SK-N-SH (cell line): ENCODE measurements around the gene UBE3B. TPM values are rescaled to one million over a fixed set of nuclear protein-coding genes. Genes with fewer than 3 reads are reported as not detected.

ENCODE experiments used
- CTCF ChIA-PET: fragments of 300-600, 350-600 bp; formaldehyde crosslinking; extraction: SDS; loops from one replicate; lab custom pipeline; 2021; lab: Yijun Ruan, JAX
- POLR2A ChIA-PET: fragments of 350-600 bp; sonication (Branson Sonifier 250); formaldehyde crosslinking; extraction: SDS; loops from one replicate; lab custom pipeline; 2020; ENCODE audit warnings: antibody characterized with exemption, inconsistent platforms; lab: Yijun Ruan, JAX
- DNase-seq: peaks from one replicate; pipeline ENCODE4 v3.0.0; 2012
- H2AFZ ChIP-seq: fragments of 200-600 bp; sonication (generic); 2 replicates; pipeline ENCODE4 v1.8.1; 2016; ENCODE audit warnings: antibody characterized with exemption, mild to moderate bottlenecking, low read depth
- H3F3A ChIP-seq: fragments of 200-600 bp; sonication (generic); replicated peaks from 2 replicates; pipeline ENCODE3; 2016; ENCODE audit warnings: antibody characterized with exemption, mild to moderate bottlenecking; ENCODE audit not compliant: insufficient read depth
- H3K27ac ChIP-seq, 2 experiments: fragments of 200-500 bp in 1 of 2; fragments of 200-600 bp in 1 of 2; sonication (Bioruptor generic) in 1 of 2; sonication (generic), shearing (Covaris generic) in 1 of 2; 2 replicates each; pipeline versions ENCODE4 v1.5.1 to v1.6.1; 2014 to 2016; ENCODE audit warnings: low read depth in 2 of 2, inconsistent platforms in 1 of 2, low read length in 1 of 2, mild to moderate bottlenecking in 1 of 2, mixed read lengths in 1 of 2
- H3K27me3 ChIP-seq: fragments of 200-600 bp; sonication (generic), shearing (Covaris generic); 2 replicates; pipeline ENCODE4 v1.6.1; 2016; ENCODE audit warnings: mixed run types; ENCODE audit not compliant: insufficient read depth
- H3K36me3 ChIP-seq, 2 experiments: fragments of 200-500 bp in 1 of 2; fragments of 200-600 bp in 1 of 2; sonication (Bioruptor generic) in 1 of 2; sonication (generic) in 1 of 2; replicated peaks in 1 of 2; 2 replicates each; pipeline versions ENCODE3 to v1.5.1; 2014 to 2016; ENCODE audit warnings: low read length in 1 of 2, mild to moderate bottlenecking in 1 of 2; ENCODE audit not compliant: insufficient read depth in 2 of 2, control insufficient read depth in 1 of 2
- H3K4me1 ChIP-seq, 2 experiments: fragments of 200-500 bp in 1 of 2; fragments of 200-600 bp in 1 of 2; sonication (Bioruptor generic) in 1 of 2; sonication (generic), shearing (Covaris generic) in 1 of 2; 2 replicates each; pipeline versions ENCODE4 v1.5.1 to v1.6.1; 2014 to 2016; ENCODE audit warnings: low read depth in 1 of 2, low read length in 1 of 2, mixed run types in 1 of 2; ENCODE audit not compliant: insufficient read depth in 2 of 2, control insufficient read depth in 1 of 2
- H3K4me2 ChIP-seq: fragments of 200-600 bp; sonication (generic), shearing (Covaris generic); 2 replicates; pipeline ENCODE4 v1.6.1; 2017; ENCODE audit warnings: mixed run types
- H3K4me3 ChIP-seq, 2 experiments: fragments of 200-500 bp in 1 of 2; fragments of 200-600 bp in 1 of 2; sonication (Bioruptor generic) in 1 of 2; sonication (generic), shearing (Covaris generic) in 1 of 2; 2 replicates each; pipeline versions ENCODE4 v1.5.1 to v1.8.1; 2014 to 2016; ENCODE audit warnings: low read depth in 2 of 2, inconsistent platforms in 1 of 2, low read length in 1 of 2, mild to moderate bottlenecking in 1 of 2, mixed read lengths in 1 of 2, moderate library complexity in 1 of 2
- H3K79me2 ChIP-seq: fragments of 200-600 bp; sonication (generic); 2 replicates; pipeline ENCODE4 v1.8.1; 2017; ENCODE audit warnings: mild to moderate bottlenecking; ENCODE audit not compliant: insufficient read depth
- H3K9ac ChIP-seq: fragments of 200-600 bp; sonication (generic); 2 replicates; pipeline ENCODE4 v1.6.1; 2017; ENCODE audit warnings: mixed run types
- H3K9me2 ChIP-seq: fragments of 200-600 bp; sonication (generic); 2 replicates; pipeline ENCODE4 v1.6.1; 2017; ENCODE audit warnings: mixed run types
- H3K9me3 ChIP-seq: fragments of 200-600 bp; sonication (generic); 2 replicates; pipeline ENCODE4 v1.6.1; 2017; ENCODE audit warnings: mixed run types, mild to moderate bottlenecking, moderate library complexity
- H4K20me1 ChIP-seq: fragments of 200-600 bp; sonication (generic); 2 replicates; pipeline ENCODE4 v1.6.1; 2017; ENCODE audit warnings: mild to moderate bottlenecking, mixed run types; ENCODE audit not compliant: insufficient read depth
- CTCF ChIP-seq: fragments of 200-600 bp; sonication (generic); IDR thresholded peaks from 2 replicates; pipeline ENCODE4 v1.6.1; 2017; ENCODE audit warnings: antibody characterized with exemption, mild to moderate bottlenecking, moderate library complexity
- EZH2phosphoT487 ChIP-seq: fragments of 200-600 bp; sonication (generic); IDR thresholded peaks from 2 replicates; pipeline ENCODE4 v1.6.1; 2017; ENCODE audit warnings: low read depth, mixed run types, mild to moderate bottlenecking, antibody characterized with exemption, moderate library complexity, borderline replicate concordance
- FOXJ3 ChIP-seq: sonication (generic); formaldehyde crosslinking; IDR thresholded peaks from 2 replicates; pipeline ENCODE4 v1.5.1; 2020; ENCODE audit warnings: mild to moderate bottlenecking, missing genetic modification reagents
- FOXM1 ChIP-seq: IDR thresholded peaks from 2 replicates; pipeline ENCODE4 v1.4.0; 2012; ENCODE audit warnings: low read depth, mild to moderate bottlenecking
- GABPA ChIP-seq: IDR thresholded peaks from 2 replicates; pipeline ENCODE4 v1.4.0; 2012; ENCODE audit warnings: low read depth, mild to moderate bottlenecking
- GATA2 ChIP-seq: sonication (generic); formaldehyde crosslinking; IDR thresholded peaks from 2 replicates; pipeline ENCODE4 v1.5.0; 2020; ENCODE audit warnings: mild to moderate bottlenecking, missing genetic modification reagents
- PBX3 ChIP-seq: IDR thresholded peaks from 2 replicates; pipeline ENCODE4; 2012
- RFX5 ChIP-seq: IDR thresholded peaks from 2 replicates; pipeline ENCODE4 v1.6.1; 2012; ENCODE audit warnings: mild to moderate bottlenecking, improper control_type of control experiment, low read length
- TAF1 ChIP-seq: IDR thresholded peaks from 2 replicates; pipeline ENCODE4 v1.6.1; 2012; ENCODE audit warnings: low read depth, mild to moderate bottlenecking, low read length, moderate library complexity, borderline replicate concordance
- USF2 ChIP-seq: fragments of 150-350 bp; IDR thresholded peaks from 2 replicates; pipeline ENCODE4 v1.6.1; 2017; ENCODE audit warnings: antibody characterized with exemption, low read length, low read depth, borderline replicate concordance
- YY1 ChIP-seq: IDR thresholded peaks from 2 replicates; pipeline ENCODE4 v1.4.0; 2012; ENCODE audit warnings: low read depth, mild to moderate bottlenecking
- WGBS: methylation state at CpG from one replicate; pipeline ENCODE4 v1.1.6; 2017; ENCODE audit warnings: low lambda C conversion rate; 5-methylcytosine and 5-hydroxymethylcytosine counted together
- polyA plus RNA-seq, 3 experiments: library from polyadenylated mRNA; depleted of rRNA; stranded (reverse); fragments of >200 nt; gene quantifications; 2 replicates each; pipeline ENCODE4 v1.2.3, GENCODE V29; 2012
- TF ChIP-seq, protein P1 (sequence below): IDR thresholded peaks from 2 replicates; pipeline ENCODE4 v1.6.1; 2012; ENCODE audit warnings: mild to moderate bottlenecking, low read depth, low read length, moderate library complexity
- TF ChIP-seq, protein P2 (sequence below): IDR thresholded peaks from 2 replicates; pipeline ENCODE4 v1.4.0; 2012; ENCODE audit warnings: low read depth, borderline replicate concordance

The UBE3B gene
- polyA plus RNA-seq, 1 of the 3 experiments (the other 2 are of a cell fraction): 28.6 TPM

DNA sequence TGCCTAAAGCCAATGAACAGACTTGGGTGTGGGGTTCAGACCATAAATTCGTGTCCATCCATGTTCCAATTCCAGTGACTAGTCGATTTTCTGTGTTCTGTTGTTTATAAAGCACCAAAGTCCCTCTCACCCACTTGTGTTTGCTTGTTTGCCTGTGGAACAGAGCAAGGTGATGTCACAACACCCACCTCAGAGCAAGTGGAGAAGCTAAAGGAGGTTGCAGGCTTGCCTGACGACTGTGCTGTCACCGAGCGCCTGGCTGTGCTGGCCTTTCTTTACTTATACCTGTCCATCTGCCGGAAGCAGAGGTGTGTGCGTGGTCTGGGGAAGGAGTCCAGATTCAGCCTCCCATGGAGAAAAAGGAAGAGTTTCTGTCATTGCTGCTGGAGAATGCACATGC lies 102.2 kb downstream of the UBE3B start:
- 81% methylated on average over 7 of the region's 7 CpGs for WGBS
- no peaks in the 10 kb centered on the region for H3K27me3 ChIP-seq
- H3K27ac ChIP-seq: no peak overlapping the region
- no peak overlapping the region for H3K4me2 ChIP-seq
- TF ChIP-seq FOXM1 (no peak), USF2 (no peak), TAF1 (no peak), EZH2phosphoT487 (no peak), CTCF (no peak), YY1 (no peak), GATA2 (CRISPR knock-in tag) (no peak), GABPA (no peak), FOXJ3 (CRISPR knock-in tag) (no peak), PBX3 (no peak), RFX5 (no peak)
- TF ChIP-seq, protein P1, sequence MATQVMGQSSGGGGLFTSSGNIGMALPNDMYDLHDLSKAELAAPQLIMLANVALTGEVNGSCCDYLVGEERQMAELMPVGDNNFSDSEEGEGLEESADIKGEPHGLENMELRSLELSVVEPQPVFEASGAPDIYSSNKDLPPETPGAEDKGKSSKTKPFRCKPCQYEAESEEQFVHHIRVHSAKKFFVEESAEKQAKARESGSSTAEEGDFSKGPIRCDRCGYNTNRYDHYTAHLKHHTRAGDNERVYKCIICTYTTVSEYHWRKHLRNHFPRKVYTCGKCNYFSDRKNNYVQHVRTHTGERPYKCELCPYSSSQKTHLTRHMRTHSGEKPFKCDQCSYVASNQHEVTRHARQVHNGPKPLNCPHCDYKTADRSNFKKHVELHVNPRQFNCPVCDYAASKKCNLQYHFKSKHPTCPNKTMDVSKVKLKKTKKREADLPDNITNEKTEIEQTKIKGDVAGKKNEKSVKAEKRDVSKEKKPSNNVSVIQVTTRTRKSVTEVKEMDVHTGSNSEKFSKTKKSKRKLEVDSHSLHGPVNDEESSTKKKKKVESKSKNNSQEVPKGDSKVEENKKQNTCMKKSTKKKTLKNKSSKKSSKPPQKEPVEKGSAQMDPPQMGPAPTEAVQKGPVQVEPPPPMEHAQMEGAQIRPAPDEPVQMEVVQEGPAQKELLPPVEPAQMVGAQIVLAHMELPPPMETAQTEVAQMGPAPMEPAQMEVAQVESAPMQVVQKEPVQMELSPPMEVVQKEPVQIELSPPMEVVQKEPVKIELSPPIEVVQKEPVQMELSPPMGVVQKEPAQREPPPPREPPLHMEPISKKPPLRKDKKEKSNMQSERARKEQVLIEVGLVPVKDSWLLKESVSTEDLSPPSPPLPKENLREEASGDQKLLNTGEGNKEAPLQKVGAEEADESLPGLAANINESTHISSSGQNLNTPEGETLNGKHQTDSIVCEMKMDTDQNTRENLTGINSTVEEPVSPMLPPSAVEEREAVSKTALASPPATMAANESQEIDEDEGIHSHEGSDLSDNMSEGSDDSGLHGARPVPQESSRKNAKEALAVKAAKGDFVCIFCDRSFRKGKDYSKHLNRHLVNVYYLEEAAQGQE: no peak
- TF ChIP-seq, protein P2, sequence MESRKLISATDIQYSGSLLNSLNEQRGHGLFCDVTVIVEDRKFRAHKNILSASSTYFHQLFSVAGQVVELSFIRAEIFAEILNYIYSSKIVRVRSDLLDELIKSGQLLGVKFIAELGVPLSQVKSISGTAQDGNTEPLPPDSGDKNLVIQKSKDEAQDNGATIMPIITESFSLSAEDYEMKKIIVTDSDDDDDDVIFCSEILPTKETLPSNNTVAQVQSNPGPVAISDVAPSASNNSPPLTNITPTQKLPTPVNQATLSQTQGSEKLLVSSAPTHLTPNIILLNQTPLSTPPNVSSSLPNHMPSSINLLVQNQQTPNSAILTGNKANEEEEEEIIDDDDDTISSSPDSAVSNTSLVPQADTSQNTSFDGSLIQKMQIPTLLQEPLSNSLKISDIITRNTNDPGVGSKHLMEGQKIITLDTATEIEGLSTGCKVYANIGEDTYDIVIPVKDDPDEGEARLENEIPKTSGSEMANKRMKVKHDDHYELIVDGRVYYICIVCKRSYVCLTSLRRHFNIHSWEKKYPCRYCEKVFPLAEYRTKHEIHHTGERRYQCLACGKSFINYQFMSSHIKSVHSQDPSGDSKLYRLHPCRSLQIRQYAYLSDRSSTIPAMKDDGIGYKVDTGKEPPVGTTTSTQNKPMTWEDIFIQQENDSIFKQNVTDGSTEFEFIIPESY: no peak
- no peak overlapping the region for H2AFZ ChIP-seq
- no peaks in the 10 kb centered on the region for H3K9me3 ChIP-seq
- no peaks in the 10 kb centered on the region for H3F3A ChIP-seq
- H4K20me1 ChIP-seq: no peaks in the 10 kb centered on the region
- H3K36me3 ChIP-seq: peaks cover 10 to 38% of the 10 kb centered on the region in 2 experiments
- no peaks in the 10 kb centered on the region for H3K79me2 ChIP-seq
- H3K9ac ChIP-seq: no peak overlapping the region
- ChIA-PET CTCF (no interaction called here), POLR2A (no interaction called here)
- H3K4me1 ChIP-seq: peaks cover 0 to 7% of the 10 kb centered on the region in 2 experiments; a peak in 1 of 4 replicates
- no peaks in the 10 kb centered on the region for H3K9me2 ChIP-seq
- H3K4me3 ChIP-seq: no peak overlapping the region
- DNase-seq: no peak
